Gastrocnemius medialis (tissue), 4 donors: ENCODE data around the gene MEF2C.

Experiments
- POLR2A ChIP-seq, 2 donors: fragments of 450-650 bp; IDR thresholded peaks; one replicate each; pipeline ENCODE4 v1.6.1; 2017; ENCODE audit warnings: antibody characterized with exemption in 2 of 2, mild to moderate bottlenecking in 2 of 2, moderate library complexity in 2 of 2
- TF ChIP-seq, protein P1 (sequence below), 5 experiments: fragments of 450-650 bp in 3 of 5; fragments of 200-600 bp in 2 of 5; sonication (generic) in 2 of 5; IDR thresholded peaks in 4 of 5; conservative IDR thresholded peaks in 1 of 5; 1 replicate in 4 of 5; 2 replicates in 1 of 5; pipeline ENCODE4 v1.5.1; 2016 to 2019; ENCODE audit warnings: antibody characterized with exemption in 5 of 5, mild to moderate bottlenecking in 3 of 5, moderate library complexity in 3 of 5

GRCh38 chr5:88884608-88884877 lies 1.6 kb upstream of the MEF2C start:
- TF ChIP-seq, protein P1, sequence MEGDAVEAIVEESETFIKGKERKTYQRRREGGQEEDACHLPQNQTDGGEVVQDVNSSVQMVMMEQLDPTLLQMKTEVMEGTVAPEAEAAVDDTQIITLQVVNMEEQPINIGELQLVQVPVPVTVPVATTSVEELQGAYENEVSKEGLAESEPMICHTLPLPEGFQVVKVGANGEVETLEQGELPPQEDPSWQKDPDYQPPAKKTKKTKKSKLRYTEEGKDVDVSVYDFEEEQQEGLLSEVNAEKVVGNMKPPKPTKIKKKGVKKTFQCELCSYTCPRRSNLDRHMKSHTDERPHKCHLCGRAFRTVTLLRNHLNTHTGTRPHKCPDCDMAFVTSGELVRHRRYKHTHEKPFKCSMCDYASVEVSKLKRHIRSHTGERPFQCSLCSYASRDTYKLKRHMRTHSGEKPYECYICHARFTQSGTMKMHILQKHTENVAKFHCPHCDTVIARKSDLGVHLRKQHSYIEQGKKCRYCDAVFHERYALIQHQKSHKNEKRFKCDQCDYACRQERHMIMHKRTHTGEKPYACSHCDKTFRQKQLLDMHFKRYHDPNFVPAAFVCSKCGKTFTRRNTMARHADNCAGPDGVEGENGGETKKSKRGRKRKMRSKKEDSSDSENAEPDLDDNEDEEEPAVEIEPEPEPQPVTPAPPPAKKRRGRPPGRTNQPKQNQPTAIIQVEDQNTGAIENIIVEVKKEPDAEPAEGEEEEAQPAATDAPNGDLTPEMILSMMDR (IDR thresholded peaks at IDR 0.05 in 4 of 5, conservative IDR thresholded peaks at IDR 0.05 in 1 of 5): no peak
- no peak for TF ChIP-seq POLR2A (IDR thresholded peaks at IDR 0.05)
